Skeletal muscle tissue (tissue), 4 donors: ENCODE data around the gene MRPS25. TPM values are rescaled to one million over a fixed set of nuclear protein-coding genes. Genes with fewer than 3 reads are reported as not detected.

Experiments
- H3K27ac ChIP-seq: one replicate; pipeline ENCODE4 v1.7.0; 2013; ENCODE audit warnings: mild to moderate bottlenecking, low read depth, low read length, inconsistent platforms
- H3K27me3 ChIP-seq, 3 donors: one replicate each; pipeline ENCODE4 v1.7.0; 2013; ENCODE audit warnings: low read length in 3 of 3; ENCODE audit not compliant: control insufficient read depth in 3 of 3, insufficient read depth in 3 of 3
- H3K36me3 ChIP-seq, 3 donors: one replicate each; pipeline ENCODE4 v1.7.0; 2013; ENCODE audit warnings: low read length in 3 of 3; ENCODE audit not compliant: control insufficient read depth in 3 of 3, insufficient read depth in 3 of 3
- H3K4me1 ChIP-seq, 3 donors: one replicate each; pipeline ENCODE4 v1.7.0; 2013; ENCODE audit warnings: low read length in 3 of 3, mild to moderate bottlenecking in 3 of 3; ENCODE audit not compliant: control insufficient read depth in 3 of 3, insufficient read depth in 3 of 3
- H3K4me3 ChIP-seq, 3 donors: one replicate each; pipeline ENCODE4 v1.7.0; 2013; ENCODE audit warnings: low read length in 3 of 3
- H3K9ac ChIP-seq, 3 donors: one replicate each; pipeline ENCODE4 v1.7.0; 2013; ENCODE audit warnings: low read length in 3 of 3, mild to moderate bottlenecking in 3 of 3, moderate library complexity in 2 of 3, low read depth in 1 of 3
- H3K9me3 ChIP-seq, 3 donors: one replicate each; pipeline ENCODE4 v1.7.0; 2013; ENCODE audit warnings: low read length in 3 of 3; ENCODE audit not compliant: control insufficient read depth in 3 of 3
- total RNA-seq: library from RNA; depleted of rRNA; stranded (reverse); fragments of >200 nt; gene quantifications from one replicate; pipeline ENCODE4 v1.2.3, GENCODE V29; 2014
- donor health status: Osteomylitis.

Gene MRPS25
- 8.4 TPM for total RNA-seq

DNA sequence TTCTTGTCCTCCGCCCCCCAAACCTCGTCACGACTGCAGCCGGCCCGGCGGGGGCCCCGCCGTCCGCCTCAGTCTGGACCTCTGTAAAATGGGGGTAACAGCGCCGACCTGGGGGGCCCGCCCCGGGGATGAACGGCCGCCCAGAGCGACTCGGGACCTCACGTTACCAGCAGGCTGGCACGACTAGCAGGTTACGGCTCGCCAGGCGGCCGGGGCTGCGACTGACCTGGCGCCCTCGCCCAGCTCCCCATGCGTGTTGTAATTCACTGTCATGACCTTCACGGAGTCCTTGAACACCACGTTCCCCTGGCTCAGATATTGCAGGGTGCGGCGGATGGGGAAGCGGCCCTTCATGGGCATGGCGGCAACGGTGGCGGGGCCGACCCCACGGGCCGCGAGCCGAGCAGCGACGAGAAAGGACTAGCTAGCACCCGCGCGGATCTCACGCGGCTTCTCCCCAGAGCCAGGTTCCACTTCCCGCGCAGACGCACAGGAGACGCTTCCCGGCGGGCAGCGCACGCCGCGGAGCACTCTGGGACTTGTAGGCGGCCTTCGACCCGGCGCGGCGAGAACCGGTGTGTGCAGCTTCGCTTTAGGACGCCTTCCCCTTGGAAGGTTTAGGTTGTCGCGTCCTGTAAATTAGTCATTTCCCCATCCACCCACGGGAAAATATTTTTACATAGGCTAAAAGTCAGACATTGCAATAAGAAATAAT is at the start of gene MRPS25:
Gene MRPS25, minus strand, starts transcription at position 481 of the 715 bp plus-strand sequence. Its CDS starts 121 bp downstream, at position 360.
- Histone ChIP-seq H3K27ac (peak within 1 kb of the TSS; percentile 95), H3K9me3 (no peaks in the 10 kb centered on the region), H3K4me3 (peak within 1 kb of the TSS; percentile 91 to 96 (median 93)), H3K4me1 (peaks cover 13 to 20% (median 17%) of the 10 kb centered on the region in 3 donors), H3K27me3 (no peaks in the 10 kb centered on the region), H3K9ac (peak within 1 kb of the TSS; percentile 92 to 98 (median 96)), H3K36me3 (peaks cover 0 to 4% (median 2%) of the 10 kb centered on the region in 3 donors)

DNA sequence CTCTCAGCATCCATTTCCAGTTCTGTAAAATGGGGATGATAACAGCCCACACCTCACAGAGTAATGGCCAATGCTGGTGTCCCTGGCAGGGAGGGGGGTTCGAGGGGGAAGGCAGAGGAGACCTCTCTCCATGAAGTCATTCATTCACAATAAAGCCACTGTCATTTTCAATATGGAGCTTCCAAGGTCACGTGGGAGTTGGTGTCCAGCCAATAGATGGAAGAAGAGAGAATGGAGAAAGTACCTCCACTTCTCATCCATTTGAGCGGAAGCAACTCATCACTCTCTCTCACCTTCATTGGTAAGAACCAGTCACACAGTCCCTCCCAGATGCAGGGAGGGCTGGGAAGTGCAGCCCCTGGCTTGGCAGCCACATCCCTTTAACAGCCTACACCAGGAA is 48.8 kb upstream of the MRPS25 start:
- H3K27me3 ChIP-seq: no peaks in the 10 kb centered on the region
- no peak overlapping the region for H3K9ac ChIP-seq
- H3K9me3 ChIP-seq: no peaks in the 10 kb centered on the region
- no peak overlapping the region for H3K27ac ChIP-seq
- H3K4me3 ChIP-seq: no peak overlapping the region
- peaks cover 4 to 11% (median 9%) of the 10 kb centered on the region in 3 donors for H3K4me1 ChIP-seq
- H3K36me3 ChIP-seq: no peaks in the 10 kb centered on the region

DNA sequence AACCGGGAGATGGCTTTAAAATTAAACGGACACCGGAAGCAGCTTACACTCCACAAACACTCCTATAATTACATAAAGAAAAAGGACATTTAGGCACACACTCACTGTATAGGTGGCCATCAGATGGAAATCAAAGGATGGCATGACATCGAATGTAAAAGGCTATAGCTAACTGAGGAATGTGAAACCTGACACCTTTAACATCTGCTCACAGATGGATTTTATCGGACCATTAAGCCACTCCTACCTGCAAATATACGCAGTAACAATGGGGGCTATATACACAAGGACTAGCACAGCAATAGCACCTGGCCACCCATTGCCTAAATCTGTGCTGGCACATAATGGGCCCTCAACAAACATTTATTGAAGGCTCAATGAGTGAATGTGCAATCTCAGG is 48.4 kb upstream of the MRPS25 start:
- Histone ChIP-seq H3K9ac (no peak overlapping the region), H3K27ac (no peak overlapping the region), H3K36me3 (no peaks in the 10 kb centered on the region), H3K27me3 (no peaks in the 10 kb centered on the region), H3K4me3 (no peak overlapping the region), H3K4me1 (peaks cover 4 to 11% (median 9%) of the 10 kb centered on the region in 3 donors), H3K9me3 (no peaks in the 10 kb centered on the region)

DNA sequence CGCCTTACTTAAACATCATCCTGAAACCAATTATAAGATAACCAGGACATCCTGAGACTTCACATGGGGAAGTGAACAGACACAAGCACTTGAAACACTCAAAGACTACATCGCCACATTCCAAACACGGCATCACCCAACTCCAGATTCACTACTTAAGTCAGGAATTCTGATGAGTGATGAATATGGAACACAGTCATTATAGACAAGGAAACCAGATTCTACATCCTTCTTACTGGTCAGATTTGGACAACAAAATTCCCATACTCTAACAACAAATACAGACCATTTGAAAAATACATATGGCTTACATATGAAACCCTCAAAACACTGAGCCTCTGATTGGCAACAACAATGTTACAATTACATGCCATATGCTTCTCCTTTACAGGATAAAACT is 46.9 kb upstream of the MRPS25 start:
- Histone ChIP-seq H3K36me3 (no peaks in the 10 kb centered on the region), H3K27ac (no peak overlapping the region)

DNA sequence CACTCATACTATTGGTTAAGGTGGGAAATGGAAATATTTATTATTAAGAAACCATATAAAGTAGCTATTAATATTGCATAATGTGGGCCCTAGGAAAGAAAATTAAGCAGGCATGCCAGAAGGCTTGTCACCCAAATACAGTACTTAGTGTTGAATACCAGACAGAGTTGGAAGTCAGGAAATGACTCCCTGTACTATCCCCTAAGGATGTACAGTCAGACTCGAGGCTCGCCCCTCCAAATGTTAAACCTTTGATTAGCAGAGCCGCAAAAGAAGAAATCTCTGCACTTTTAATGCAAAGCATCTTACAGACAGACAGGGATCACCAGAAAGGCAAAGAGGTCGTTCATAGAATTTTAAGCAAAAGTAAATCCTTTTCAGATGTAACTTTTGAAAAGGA is 45.1 kb upstream of the MRPS25 start:
- H3K27me3 ChIP-seq: no peaks in the 10 kb centered on the region
- no peaks in the 10 kb centered on the region for H3K9me3 ChIP-seq
- H3K36me3 ChIP-seq: no peaks in the 10 kb centered on the region

More for the DNA sequence above, 46.9 kb upstream of the MRPS25 start:
- H3K9me3 ChIP-seq: no peaks in the 10 kb centered on the region
- no peaks in the 10 kb centered on the region for H3K27me3 ChIP-seq
- H3K9ac ChIP-seq: no peak overlapping the region
- H3K4me3 ChIP-seq: no peak overlapping the region
- H3K4me1 ChIP-seq: peaks cover 4 to 19% (median 12%) of the 10 kb centered on the region in 3 donors

DNA sequence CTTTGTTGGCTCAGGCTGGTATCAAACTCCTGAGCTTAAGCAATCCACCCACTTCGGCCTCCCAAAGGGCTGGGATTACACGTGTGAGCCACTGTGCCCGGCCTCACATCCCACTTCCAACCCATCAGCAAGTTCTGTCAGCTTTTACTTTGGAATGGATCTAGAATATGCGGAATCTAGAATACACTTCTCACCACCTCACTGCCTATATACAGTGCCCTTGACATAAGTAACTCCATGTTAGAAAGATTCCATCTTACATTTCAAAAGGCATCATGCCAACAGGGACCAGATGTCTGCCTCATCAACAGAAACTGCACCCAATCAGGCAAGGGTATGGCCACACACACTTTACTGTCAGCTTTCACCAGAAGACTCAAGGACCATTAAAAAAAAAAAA is 43.8 kb upstream of the MRPS25 start:
- no peaks in the 10 kb centered on the region for H3K27me3 ChIP-seq
- no peak overlapping the region for H3K27ac ChIP-seq
- peaks cover 0 to 8% (median 4%) of the 10 kb centered on the region in 3 donors for H3K4me1 ChIP-seq
- H3K9ac ChIP-seq: no peak overlapping the region
- H3K9me3 ChIP-seq: no peaks in the 10 kb centered on the region
- H3K36me3 ChIP-seq: no peaks in the 10 kb centered on the region
- H3K4me3 ChIP-seq: no peak overlapping the region

More for the DNA sequence above, 45.1 kb upstream of the MRPS25 start:
- no peak overlapping the region for H3K4me3 ChIP-seq
- H3K9ac ChIP-seq: no peak overlapping the region
- peaks cover 4 to 18% (median 11%) of the 10 kb centered on the region in 3 donors for H3K4me1 ChIP-seq
- no peak overlapping the region for H3K27ac ChIP-seq

DNA sequence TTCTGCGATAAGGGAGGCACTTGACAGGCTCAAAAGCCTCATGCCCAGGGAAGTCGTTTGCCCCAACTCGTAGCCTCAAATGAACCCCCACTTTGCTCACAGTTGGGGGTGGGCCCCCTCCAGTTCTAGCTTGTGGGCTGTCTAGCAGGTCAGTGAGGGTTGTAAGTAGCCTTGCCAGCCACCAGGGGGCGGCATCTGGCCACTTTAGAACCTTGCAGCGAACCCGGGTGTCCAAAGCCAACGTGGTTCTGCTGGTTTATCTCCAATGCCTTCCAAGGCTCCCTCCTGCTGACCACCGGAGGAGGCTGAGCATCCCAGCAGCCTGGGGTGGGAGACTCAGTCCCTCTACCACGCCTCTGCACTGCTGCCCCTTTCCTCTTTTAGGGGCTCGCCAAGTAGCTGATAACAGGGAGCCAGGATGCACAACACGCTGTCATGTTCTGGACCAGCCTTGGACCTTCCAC is 43.0 kb upstream of the MRPS25 start:
- H3K9me3 ChIP-seq: no peaks in the 10 kb centered on the region
- H3K4me3 ChIP-seq: no peak overlapping the region
- H3K27ac ChIP-seq: no peak overlapping the region
- H3K27me3 ChIP-seq: no peaks in the 10 kb centered on the region
- no peak overlapping the region for H3K9ac ChIP-seq
- no peaks in the 10 kb centered on the region for H3K36me3 ChIP-seq
- peaks cover 2 to 12% (median 11%) of the 10 kb centered on the region in 3 donors for H3K4me1 ChIP-seq

DNA sequence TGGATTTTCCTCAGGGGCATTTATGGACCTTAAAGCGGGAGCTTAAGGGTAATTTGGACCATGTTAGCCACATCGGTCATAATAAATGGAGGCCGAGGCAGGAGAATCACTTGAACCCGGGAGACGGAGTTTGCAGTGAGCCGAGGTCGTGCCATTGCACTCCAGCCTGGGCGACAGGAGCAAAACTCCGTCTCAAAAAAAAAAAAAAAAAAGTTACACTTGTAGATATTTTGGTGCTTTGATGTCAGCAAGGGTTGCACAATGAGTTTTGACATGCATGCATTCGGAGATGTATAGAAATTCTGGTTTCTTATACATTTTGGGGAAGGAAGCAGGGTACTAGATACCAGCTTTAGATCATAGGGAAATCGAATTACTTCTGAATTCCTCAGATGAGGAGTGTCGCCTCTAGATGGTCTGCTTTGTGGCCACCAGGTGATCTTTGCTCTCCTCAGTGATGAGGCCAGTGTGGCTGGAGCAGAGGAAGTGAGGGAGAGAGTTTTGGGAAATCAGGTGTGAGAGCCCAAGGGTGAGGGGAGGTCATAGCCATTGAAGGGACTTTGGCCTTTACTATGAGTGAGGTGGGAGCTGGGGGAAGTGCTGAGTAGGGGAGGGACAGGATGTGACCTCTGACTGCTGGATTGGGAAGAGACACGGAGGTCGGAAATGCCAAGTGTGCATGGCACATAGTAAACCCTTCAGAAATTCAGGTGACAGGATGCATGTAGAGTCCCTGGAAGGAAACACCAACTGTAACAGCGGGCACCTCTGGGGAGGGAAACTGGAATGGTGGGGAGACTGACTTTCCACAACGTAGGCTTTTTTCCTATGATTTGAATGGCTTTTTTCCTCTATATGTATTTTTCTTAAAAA is 42.2 kb upstream of the MRPS25 start:
- Histone ChIP-seq H3K27ac (no peak overlapping the region), H3K9me3 (no peaks in the 10 kb centered on the region), H3K4me3 (no peak overlapping the region), H3K9ac (no peak overlapping the region), H3K36me3 (no peaks in the 10 kb centered on the region), H3K27me3 (no peaks in the 10 kb centered on the region), H3K4me1 (peaks cover 10 to 19% (median 19%) of the 10 kb centered on the region in 3 donors)

DNA sequence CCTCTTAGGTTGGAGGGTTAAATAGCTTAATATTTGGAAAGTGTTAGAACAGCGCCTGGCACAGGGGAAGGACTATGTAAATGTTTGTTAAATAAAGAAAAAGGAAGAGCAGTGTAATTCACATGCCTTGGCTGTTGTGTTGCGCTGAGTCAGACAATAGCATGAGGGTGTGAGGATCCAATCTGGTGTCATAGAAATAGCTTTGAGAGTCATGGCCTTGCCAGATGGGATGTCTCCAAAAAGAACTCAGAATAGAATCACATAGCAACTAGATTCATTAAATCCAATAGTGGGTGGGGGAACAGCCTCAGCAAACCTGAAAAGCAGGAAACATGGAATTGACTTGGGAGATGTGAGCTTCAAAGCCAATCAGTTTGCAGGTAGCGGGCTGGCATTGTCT is 37.7 kb upstream of the MRPS25 start:
- Histone ChIP-seq H3K9ac (peak overlapping the region in 2 of 3 donors; percentile 60 to 66), H3K36me3 (no peaks in the 10 kb centered on the region), H3K27me3 (no peaks in the 10 kb centered on the region), H3K4me1 (peaks cover 26 to 39% (median 34%) of the 10 kb centered on the region in 3 donors), H3K4me3 (peak overlapping the region in 2 of 3 donors; percentile 7 to 42), H3K9me3 (no peaks in the 10 kb centered on the region), H3K27ac (peak overlapping the region; percentile 84)
